SK-N-SH treated with all-trans-retinoic acid at 6 μM for 48 hours (cell line): ENCODE measurements around the gene MMP28.

Experiments used
- ATAC-seq: fragments of 200-7000 bp; cut with Tn5 transposase; 3 replicates; pipeline ENCODE4 v1.9.1; 2020; ENCODE audit warnings: mild to moderate bottlenecking, moderate library complexity
- ARNTL ChIP-seq: fragments of 450-650 bp; formaldehyde crosslinking; IDR thresholded peaks from 2 replicates; pipeline ENCODE4 v1.5.0; 2020; ENCODE audit warnings: low read depth, mild to moderate bottlenecking, moderate library complexity, borderline replicate concordance
- BACH2 ChIP-seq: fragments of 250-450 bp; sonication (Bioruptor Pico); IDR thresholded peaks from 2 replicates; pipeline ENCODE4 v1.9.0; 2021; ENCODE audit warnings: mild to moderate bottlenecking, borderline replicate concordance
- CREB5 ChIP-seq: fragments of 250-450 bp; sonication (Bioruptor Pico); IDR thresholded peaks from 2 replicates; pipeline ENCODE4 v1.5.1; 2020; ENCODE audit warnings: low read depth, mild to moderate bottlenecking, moderate library complexity
- CSDC2 ChIP-seq: fragments of 250-450 bp; sonication (Bioruptor Pico); IDR thresholded peaks from 2 replicates; pipeline ENCODE4 v1.5.0; 2020; ENCODE audit warnings: mild to moderate bottlenecking, moderate library complexity
- ESRRG ChIP-seq: fragments of 250-450 bp; sonication (Bioruptor Pico); IDR thresholded peaks from 2 replicates; pipeline ENCODE4 v1.6.1; 2021; ENCODE audit warnings: mild to moderate bottlenecking
- GLIS3 ChIP-seq: fragments of 250-450 bp; sonication (Bioruptor Pico); IDR thresholded peaks from 2 replicates; pipeline ENCODE4 v1.5.0; 2020; ENCODE audit warnings: mild to moderate bottlenecking, moderate library complexity
- ISL1 ChIP-seq: fragments of 250-450 bp; sonication (Bioruptor Pico); IDR thresholded peaks from 2 replicates; pipeline ENCODE4 v2.1.2; 2022; ENCODE audit warnings: mild to moderate bottlenecking, moderate library complexity
- PATZ1 ChIP-seq: fragments of 250-450 bp; sonication (Bioruptor Pico); IDR thresholded peaks from 2 replicates; pipeline ENCODE4 v1.8.0; 2020; ENCODE audit warnings: mild to moderate bottlenecking, moderate library complexity, borderline replicate concordance
- POU6F1 ChIP-seq: fragments of 250-450 bp; sonication (Bioruptor Pico); IDR thresholded peaks from 2 replicates; pipeline ENCODE4 v1.8.0; 2021; ENCODE audit warnings: low read depth, mild to moderate bottlenecking, moderate library complexity, borderline replicate concordance
- RARB ChIP-seq: fragments of 250-450 bp; sonication (Bioruptor Pico); IDR thresholded peaks from 2 replicates; pipeline ENCODE4 v1.8.0; 2021; ENCODE audit warnings: mild to moderate bottlenecking, moderate library complexity
- SNAI2 ChIP-seq: fragments of 250-450 bp; sonication (Bioruptor Pico); IDR thresholded peaks from 2 replicates; pipeline ENCODE4 v1.5.0; 2020; ENCODE audit warnings: mild to moderate bottlenecking, moderate library complexity
- TSHZ2 ChIP-seq: fragments of 250-450 bp; sonication (Bioruptor Pico); IDR thresholded peaks from 2 replicates; pipeline ENCODE4 v1.5.0; 2020; ENCODE audit warnings: mild to moderate bottlenecking, moderate library complexity
- ZC3H10 ChIP-seq: fragments of 250-450 bp; sonication (Bioruptor Pico); IDR thresholded peaks from 2 replicates; pipeline ENCODE4 v1.5.1; 2021; ENCODE audit warnings: mild to moderate bottlenecking, moderate library complexity
- ZFP30 ChIP-seq: fragments of 450-650 bp; formaldehyde crosslinking; IDR thresholded peaks from 2 replicates; pipeline ENCODE4 v1.5.0; 2022; ENCODE audit warnings: mild to moderate bottlenecking, moderate library complexity
- ZNF70 ChIP-seq: fragments of 450-650 bp; formaldehyde crosslinking; IDR thresholded peaks from 2 replicates; pipeline ENCODE4 v1.5.0; 2020; ENCODE audit warnings: mild to moderate bottlenecking, moderate library complexity
- ZNF8 ChIP-seq: fragments of 450-650 bp; formaldehyde crosslinking; IDR thresholded peaks from 2 replicates; pipeline ENCODE4 v1.5.0; 2020; ENCODE audit warnings: mild to moderate bottlenecking, moderate library complexity
- TF ChIP-seq, protein P1 (sequence below): fragments of 250-450 bp; sonication (Bioruptor Pico); IDR thresholded peaks from 2 replicates; pipeline ENCODE4 v1.5.1; 2021; ENCODE audit warnings: mild to moderate bottlenecking, moderate library complexity

Gene MMP28

DNA sequence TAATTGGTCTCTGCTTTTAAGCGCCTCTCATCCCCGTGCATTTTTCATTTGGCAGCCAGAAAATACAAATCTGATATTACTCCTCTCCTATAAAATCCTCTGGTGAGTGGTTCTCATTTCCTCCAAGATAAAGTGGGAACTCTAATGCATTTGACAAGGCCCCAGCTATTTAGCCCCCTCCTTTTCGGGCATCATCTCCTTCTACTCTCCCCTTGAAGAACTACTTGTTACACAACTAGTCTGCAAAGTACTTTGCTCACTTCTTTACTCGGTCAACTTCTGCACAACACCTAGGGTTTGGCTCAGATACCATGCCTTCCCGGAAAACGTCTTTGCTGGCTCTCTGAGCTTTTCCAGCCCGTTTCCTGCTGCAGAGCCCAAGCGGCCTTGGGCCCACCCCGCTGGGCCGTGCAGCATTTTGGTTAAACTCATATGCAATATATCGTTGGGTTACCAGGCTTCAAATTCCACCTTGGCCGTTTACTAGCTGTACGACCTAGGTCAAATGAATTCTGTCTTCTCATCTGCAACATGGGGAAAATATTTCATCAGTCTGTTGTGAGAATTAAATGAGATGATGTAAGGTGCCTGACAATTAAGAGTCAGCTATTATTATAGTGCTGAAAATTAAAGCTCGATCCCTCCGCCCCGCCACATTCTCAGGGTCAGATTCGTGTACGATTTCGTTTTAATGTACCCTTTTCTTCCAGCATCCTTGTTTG is 13.0 kb upstream of the MMP28 start:
- TF ChIP-seq TSHZ2 (CRISPR knock-in tag) (no peak), ZC3H10 (no peak), CREB5 (no peak), SNAI2 (no peak), ZFP30 (CRISPR knock-in tag) (no peak)
- TF ChIP-seq, protein P1, sequence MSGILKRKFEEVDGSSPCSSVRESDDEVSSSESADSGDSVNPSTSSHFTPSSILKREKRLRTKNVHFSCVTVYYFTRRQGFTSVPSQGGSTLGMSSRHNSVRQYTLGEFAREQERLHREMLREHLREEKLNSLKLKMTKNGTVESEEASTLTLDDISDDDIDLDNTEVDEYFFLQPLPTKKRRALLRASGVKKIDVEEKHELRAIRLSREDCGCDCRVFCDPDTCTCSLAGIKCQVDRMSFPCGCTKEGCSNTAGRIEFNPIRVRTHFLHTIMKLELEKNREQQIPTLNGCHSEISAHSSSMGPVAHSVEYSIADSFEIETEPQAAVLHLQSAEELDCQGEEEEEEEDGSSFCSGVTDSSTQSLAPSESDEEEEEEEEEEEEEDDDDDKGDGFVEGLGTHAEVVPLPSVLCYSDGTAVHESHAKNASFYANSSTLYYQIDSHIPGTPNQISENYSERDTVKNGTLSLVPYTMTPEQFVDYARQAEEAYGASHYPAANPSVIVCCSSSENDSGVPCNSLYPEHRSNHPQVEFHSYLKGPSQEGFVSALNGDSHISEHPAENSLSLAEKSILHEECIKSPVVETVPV (CRISPR knock-in tag) = no peak
- ATAC-seq = no peak

- ATAC-seq = no peak
- no peak for TF ChIP-seq ZNF8
These were observed 12.1 kb upstream of the MMP28 start for GRCh38 chr17:35807371-35808144.

GRCh38 chr17:35804658-35805192 is 9.3 kb upstream of the MMP28 start:
- ATAC-seq = peak; percentile 67
- TF ChIP-seq PATZ1 (CRISPR knock-in tag) = no peak
- no peak for TF ChIP-seq CSDC2 (CRISPR knock-in tag)
- TF ChIP-seq, protein P1 (CRISPR knock-in tag) = no peak
- no peak for TF ChIP-seq ESRRG
- no peak for TF ChIP-seq RARB (CRISPR knock-in tag)
- no peak for TF ChIP-seq CREB5

DNA sequence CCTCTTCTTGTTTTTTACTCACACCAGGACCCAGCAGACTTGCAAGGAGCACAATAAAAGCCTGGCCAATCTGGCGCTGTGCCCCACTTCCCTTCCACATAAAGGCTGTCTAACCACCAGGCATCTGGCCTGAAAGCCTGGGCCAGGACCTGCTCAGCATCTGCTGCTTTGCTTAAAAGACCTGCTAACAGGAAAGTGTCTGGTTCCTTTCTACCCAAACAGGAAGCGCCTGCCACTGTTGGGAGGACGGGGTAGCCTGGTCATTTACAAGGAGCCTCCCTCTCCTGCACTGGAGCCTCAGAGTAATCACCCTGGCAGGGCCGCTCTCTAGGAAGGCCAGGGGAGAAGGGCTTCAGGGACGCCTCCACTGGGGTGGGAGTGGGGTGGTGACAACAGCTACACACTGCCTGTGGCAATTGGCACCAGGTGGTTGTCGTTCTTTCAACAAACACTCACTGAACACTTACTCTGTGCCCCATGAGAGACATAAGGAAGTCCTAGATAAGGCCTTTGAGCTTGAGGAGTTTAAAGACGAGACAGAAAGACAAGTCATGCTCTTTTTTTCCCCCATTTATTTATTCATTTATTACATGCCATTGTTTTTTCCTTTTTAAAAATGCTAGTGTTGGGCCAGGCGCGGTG is 6.3 kb upstream of the MMP28 start:
- ATAC-seq = peak; percentile 59
- no peak for TF ChIP-seq ZFP30 (CRISPR knock-in tag)
- TF ChIP-seq ARNTL = no peak
- TF ChIP-seq CSDC2 (CRISPR knock-in tag) = no peak
- no peak for TF ChIP-seq BACH2
- TF ChIP-seq POU6F1 (CRISPR knock-in tag) = no peak
- TF ChIP-seq ISL1 = peak; percentile 56
- TF ChIP-seq GLIS3 (CRISPR knock-in tag) = no peak
- TF ChIP-seq ZNF8 = 0 out of 2 replicates have a peak, but pooled peaks have one; percentile 15
- peak; percentile 58; the same call in 1 of the 2 replicates for TF ChIP-seq ZNF70 (CRISPR knock-in tag)
- peak; percentile 79 for TF ChIP-seq TSHZ2 (CRISPR knock-in tag)
- TF ChIP-seq SNAI2 = peak; percentile 84; the same call in 1 of the 2 replicates
- TF ChIP-seq ESRRG = no peak
- TF ChIP-seq ZC3H10 = no peak
